ENCODE data around the gene MBP. TPM values are rescaled to one million over a fixed set of nuclear protein-coding genes. Genes with fewer than 3 reads are reported as not detected.

Gene MBP
- total RNA-seq, 1 experiment from 2014 or later = 31.6 TPM

DNA sequence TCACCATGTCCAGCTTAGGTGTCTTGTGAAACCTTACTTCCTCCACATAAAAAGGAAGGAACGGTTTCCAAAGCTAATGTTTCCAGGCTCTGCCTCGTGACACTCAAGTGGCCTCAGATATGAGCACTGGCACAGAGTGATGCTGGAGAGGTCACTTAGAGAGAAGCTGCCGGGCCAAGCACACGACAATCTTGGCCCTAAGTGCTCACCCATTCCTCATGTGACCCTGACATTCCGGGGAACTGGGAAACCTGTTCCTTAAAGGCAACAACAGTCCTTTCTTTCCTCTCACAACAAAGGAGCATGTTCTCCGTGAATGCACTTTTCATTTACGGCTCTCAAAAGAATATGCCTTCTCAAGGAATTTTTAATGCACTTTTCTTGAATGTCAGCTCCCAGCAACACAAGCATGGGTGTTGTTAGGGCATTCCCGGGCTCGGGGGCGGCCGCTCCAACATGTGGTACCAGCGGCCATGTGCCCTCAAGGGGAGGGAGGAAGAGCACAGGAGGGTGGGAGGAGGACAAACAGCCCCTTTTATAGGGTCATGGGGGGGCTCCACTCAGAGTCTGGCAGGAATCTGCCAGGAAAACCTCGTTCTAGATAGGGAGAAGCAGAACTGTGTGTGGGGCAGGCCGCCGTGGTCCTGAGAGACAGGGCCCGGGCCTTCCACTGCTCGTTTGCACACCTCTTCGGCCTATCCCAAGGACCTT is 118.6 kb downstream of the MBP start:
- Mint-ChIP-seq H3K4me1 (ENCODE audit: insufficient read depth, unreplicated experiment) (no peaks in the 10 kb centered on the region), H3K4me3 (ENCODE audit: unreplicated experiment) (no peak overlapping the region), H3K27me3 (ENCODE audit: insufficient read depth, unreplicated experiment) (no peaks in the 10 kb centered on the region), H3K27ac (ENCODE audit: low read depth, unreplicated experiment) (no peak overlapping the region), H3K9me3 (ENCODE audit: unreplicated experiment) (peaks cover 11% of the 10 kb centered on the region), H3K36me3 (ENCODE audit: insufficient read depth, unreplicated experiment) (peaks cover 18% of the 10 kb centered on the region)
- POLR2A ChIA-PET = no interaction called here
- BruUV-seq (replicated peaks) = no TSS peak
- TF ChIP-seq, protein P1, sequence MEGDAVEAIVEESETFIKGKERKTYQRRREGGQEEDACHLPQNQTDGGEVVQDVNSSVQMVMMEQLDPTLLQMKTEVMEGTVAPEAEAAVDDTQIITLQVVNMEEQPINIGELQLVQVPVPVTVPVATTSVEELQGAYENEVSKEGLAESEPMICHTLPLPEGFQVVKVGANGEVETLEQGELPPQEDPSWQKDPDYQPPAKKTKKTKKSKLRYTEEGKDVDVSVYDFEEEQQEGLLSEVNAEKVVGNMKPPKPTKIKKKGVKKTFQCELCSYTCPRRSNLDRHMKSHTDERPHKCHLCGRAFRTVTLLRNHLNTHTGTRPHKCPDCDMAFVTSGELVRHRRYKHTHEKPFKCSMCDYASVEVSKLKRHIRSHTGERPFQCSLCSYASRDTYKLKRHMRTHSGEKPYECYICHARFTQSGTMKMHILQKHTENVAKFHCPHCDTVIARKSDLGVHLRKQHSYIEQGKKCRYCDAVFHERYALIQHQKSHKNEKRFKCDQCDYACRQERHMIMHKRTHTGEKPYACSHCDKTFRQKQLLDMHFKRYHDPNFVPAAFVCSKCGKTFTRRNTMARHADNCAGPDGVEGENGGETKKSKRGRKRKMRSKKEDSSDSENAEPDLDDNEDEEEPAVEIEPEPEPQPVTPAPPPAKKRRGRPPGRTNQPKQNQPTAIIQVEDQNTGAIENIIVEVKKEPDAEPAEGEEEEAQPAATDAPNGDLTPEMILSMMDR (IDR thresholded peaks at IDR 0.05; ENCODE audit: unreplicated experiment) = no peak
- intact Hi-C loops (cut with micrococcal nuclease) = no loop called here
- no peak for DNase-seq (ENCODE audit: unreplicated experiment)
- CTCF ChIA-PET = interaction anchor here (0.6 to 4.1 kb wide), 2 partner anchors 14 to 499 kb away, joined by 3 to 36 read pairs; no protein-coding TSS in a partner anchor

DNA sequence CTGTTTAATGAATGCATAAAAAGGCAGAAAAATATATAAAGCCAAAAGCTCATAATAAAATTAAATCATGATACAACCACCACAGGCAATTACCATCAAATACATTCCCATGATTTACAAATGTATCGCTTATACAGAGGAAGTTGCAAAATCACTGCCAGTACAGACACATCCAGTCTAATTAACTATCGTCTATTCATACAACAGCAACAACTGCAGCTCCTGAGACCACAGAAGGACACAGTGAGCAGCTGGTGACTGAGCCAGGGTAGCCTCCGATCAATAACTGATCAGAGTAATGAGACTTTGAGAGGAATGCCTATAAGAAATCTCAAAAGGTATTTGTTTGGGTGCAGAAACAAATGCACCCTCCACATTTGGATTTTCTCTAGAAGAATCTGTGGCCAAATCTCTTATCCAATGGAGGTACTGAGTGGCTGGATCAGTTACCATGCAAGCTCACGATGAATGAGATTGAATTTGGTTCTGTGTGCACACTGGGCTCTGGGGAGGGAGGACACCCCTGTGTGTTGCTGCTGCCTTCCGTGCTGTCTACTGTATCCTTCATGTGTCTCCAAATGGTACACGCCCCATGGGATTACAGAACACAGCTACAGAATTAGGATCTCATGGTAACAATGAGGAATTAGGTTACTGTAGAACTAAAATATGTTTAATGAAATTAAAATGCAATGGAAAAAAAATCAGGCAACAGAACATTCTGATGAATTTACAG is 119.6 kb downstream of the MBP start:
- ChIA-PET CTCF (interaction anchor here (0.6 to 4.1 kb wide), 4 partner anchors 8 to 500 kb away, joined by 3 to 36 read pairs (median 3); no protein-coding TSS in a partner anchor), POLR2A (interaction anchor here (0.6 to 1.4 kb wide), 3 partner anchors 10 to 115 kb away, joined by 3 read pairs; no protein-coding TSS in a partner anchor)
- Mint-ChIP-seq H3K36me3 (ENCODE audit: insufficient read depth, unreplicated experiment) (peaks cover 12% of the 10 kb centered on the region), H3K9me3 (ENCODE audit: unreplicated experiment) (peaks cover 1% of the 10 kb centered on the region), H3K27ac (ENCODE audit: low read depth, unreplicated experiment) (no peak overlapping the region), H3K4me1 (ENCODE audit: insufficient read depth, unreplicated experiment) (no peaks in the 10 kb centered on the region), H3K27me3 (ENCODE audit: insufficient read depth, unreplicated experiment) (no peaks in the 10 kb centered on the region), H3K4me3 (ENCODE audit: unreplicated experiment) (no peak overlapping the region)
- no TSS peak for BruUV-seq (replicated peaks)
- TF ChIP-seq, protein P1 (IDR thresholded peaks at IDR 0.05; ENCODE audit: unreplicated experiment) = no peak
- DNase-seq (ENCODE audit: unreplicated experiment) = peak; percentile 21
- intact Hi-C loops (cut with micrococcal nuclease) = no loop called here

DNA sequence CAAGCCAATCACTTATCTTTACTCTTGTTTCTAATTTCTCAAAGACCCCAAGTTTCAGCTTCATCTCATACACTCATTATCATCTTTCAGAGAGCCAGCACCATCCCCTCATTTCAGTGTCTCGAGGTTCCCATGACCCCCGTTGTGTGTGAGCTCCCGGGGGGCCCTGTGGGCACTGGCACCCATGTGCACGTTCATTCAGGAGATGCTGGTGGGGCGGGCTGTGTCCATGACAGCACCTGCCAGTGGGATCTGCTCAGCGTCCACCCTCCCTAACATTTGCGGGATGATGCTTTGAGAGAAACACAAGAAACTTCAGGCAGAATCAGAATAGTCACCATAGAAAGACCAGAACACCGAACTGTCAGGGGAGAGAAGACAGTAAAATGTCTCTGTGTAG is 120.5 kb downstream of the MBP start:
- ChIA-PET POLR2A (interaction anchor here (0.6 to 1.4 kb wide), 3 partner anchors 9 to 116 kb away, joined by 3 read pairs; no protein-coding TSS in a partner anchor), CTCF (interaction anchor here (0.6 to 4.1 kb wide), 3 partner anchors 9 to 1456 kb away, joined by 3 to 36 read pairs (median 3); no protein-coding TSS in a partner anchor)
- no peak for DNase-seq (ENCODE audit: unreplicated experiment)
- H3K27me3 Mint-ChIP-seq (ENCODE audit: insufficient read depth, unreplicated experiment) = no peaks in the 10 kb centered on the region
- peaks cover 12% of the 10 kb centered on the region for H3K36me3 Mint-ChIP-seq (ENCODE audit: insufficient read depth, unreplicated experiment)
- H3K4me1 Mint-ChIP-seq (ENCODE audit: insufficient read depth, unreplicated experiment) = no peaks in the 10 kb centered on the region
- TF ChIP-seq, protein P1 (IDR thresholded peaks at IDR 0.05; ENCODE audit: unreplicated experiment) = no peak
- BruUV-seq (replicated peaks) = no TSS peak
- no peak overlapping the region for H3K4me3 Mint-ChIP-seq (ENCODE audit: unreplicated experiment)
- intact Hi-C loops (cut with micrococcal nuclease) = no loop called here
- no peaks in the 10 kb centered on the region for H3K9me3 Mint-ChIP-seq (ENCODE audit: unreplicated experiment)
- no peak overlapping the region for H3K27ac Mint-ChIP-seq (ENCODE audit: low read depth, unreplicated experiment)

DNA sequence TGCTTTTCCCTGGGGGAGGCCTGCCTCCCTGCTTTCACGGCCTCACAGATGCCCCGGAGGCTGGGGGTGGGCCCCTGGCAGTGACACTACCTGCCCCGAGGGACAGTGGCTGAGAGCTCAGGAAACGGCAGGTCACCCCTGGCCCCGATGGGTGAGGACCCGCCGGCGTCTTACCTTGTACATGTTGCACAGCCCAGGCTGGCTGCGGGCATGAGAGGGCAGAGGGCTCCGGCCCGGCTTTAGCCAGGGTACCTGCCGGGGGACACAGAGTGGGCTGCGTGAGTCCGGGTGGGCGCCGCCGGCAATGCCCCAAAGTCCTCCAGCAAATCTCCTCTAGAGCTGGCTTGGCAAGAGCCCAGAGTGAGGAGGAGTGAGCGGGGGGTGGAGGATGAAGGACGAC is 122.9 kb downstream of the MBP start:
- no peaks in the 10 kb centered on the region for H3K27me3 Mint-ChIP-seq (ENCODE audit: insufficient read depth, unreplicated experiment)
- TF ChIP-seq, protein P1 (IDR thresholded peaks at IDR 0.05; ENCODE audit: unreplicated experiment) = no peak
- H3K36me3 Mint-ChIP-seq (ENCODE audit: insufficient read depth, unreplicated experiment) = peaks cover 6% of the 10 kb centered on the region
- POLR2A ChIA-PET = no interaction called here
- H3K27ac Mint-ChIP-seq (ENCODE audit: low read depth, unreplicated experiment) = no peak overlapping the region
- H3K4me3 Mint-ChIP-seq (ENCODE audit: unreplicated experiment) = no peak overlapping the region
- BruUV-seq (replicated peaks) = no TSS peak
- intact Hi-C loops (cut with micrococcal nuclease) = loop anchor here (10.0 kb wide), 1 partner anchor 465 kb away; no protein-coding TSS in a partner anchor
- no peaks in the 10 kb centered on the region for H3K4me1 Mint-ChIP-seq (ENCODE audit: insufficient read depth, unreplicated experiment)
- no peak for DNase-seq (ENCODE audit: unreplicated experiment)
- CTCF ChIA-PET = interaction anchor here (0.9 to 1.4 kb wide), 3 partner anchors 9 to 202 kb away, joined by 5 to 12 read pairs (median 5); no protein-coding TSS in a partner anchor
- no peaks in the 10 kb centered on the region for H3K9me3 Mint-ChIP-seq (ENCODE audit: unreplicated experiment)
